ENCODE results near the gene PHC3. TPM values are rescaled to one million over a fixed set of nuclear protein-coding genes. Genes with fewer than 3 reads are reported as not detected.

PHC3 gene
- total RNA-seq, 2 experiments from 2014 or later, result 143 to 150 TPM

GRCh38 chr3:170204023-170204472 is 22.5 kb upstream of the PHC3 start:
- H3K36me3 ChIP-seq (ENCODE audit: insufficient read depth, low read length), result no peaks in the 10 kb centered on the region
- intact Hi-C loops (cut with DNase I, micrococcal nuclease), result no loop called here
- ChIA-PET POLR2A (no interaction called here), CTCF (interaction anchor here (0.9 to 1.2 kb wide), 2 partner anchors 11 to 15 kb away, joined by 3 read pairs; no protein-coding TSS in a partner anchor)
- Mint-ChIP-seq H3K4me3 (no peak overlapping the region), H3K36me3 (ENCODE audit: low read depth) (no peaks in the 10 kb centered on the region), H3K9me3 (no peaks in the 10 kb centered on the region), H3K4me1 (ENCODE audit: low read depth) (no peaks in the 10 kb centered on the region), H3K27me3 (peaks cover 37% of the 10 kb centered on the region), H3K27ac (no peak overlapping the region)
- H3K9me3 ChIP-seq (ENCODE audit: control insufficient read depth in 1 of 2, insufficient read depth in 1 of 2, low read length in 2 of 2), result no peaks in the 10 kb centered on the region
- no peak overlapping the region for H3K27ac ChIP-seq (ENCODE audit: low read depth in 1 of 2, low read length in 2 of 2)
- ATAC-seq (ENCODE audit: poor library complexity) (no peak), DNase-seq (no peak)
- peaks cover 0 to 5% of the 10 kb centered on the region in 2 experiments for H3K27me3 ChIP-seq (ENCODE audit: control insufficient read depth in 1 of 2, insufficient read depth in 2 of 2, low read length in 2 of 2)
- no peak overlapping the region for H3K4me3 ChIP-seq (ENCODE audit: low read length)
- no peak for TF ChIP-seq CTCF (IDR thresholded peaks at IDR 0.05)
- H3K4me1 ChIP-seq (ENCODE audit: insufficient read depth, low read length), result no peaks in the 10 kb centered on the region

GRCh38 chr3:170203457-170203856 is 21.9 kb upstream of the PHC3 start:
- Histone ChIP-seq H3K9me3 (ENCODE audit: control insufficient read depth in 1 of 2, insufficient read depth in 1 of 2, low read length in 2 of 2) (no peaks in the 10 kb centered on the region), H3K27me3 (ENCODE audit: control insufficient read depth in 1 of 2, insufficient read depth in 2 of 2, low read length in 2 of 2) (peaks cover 0 to 5% of the 10 kb centered on the region in 2 experiments), H3K36me3 (ENCODE audit: insufficient read depth, low read length) (no peaks in the 10 kb centered on the region), H3K4me1 (ENCODE audit: insufficient read depth, low read length) (no peaks in the 10 kb centered on the region), H3K4me3 (ENCODE audit: low read length) (no peak overlapping the region), H3K27ac (ENCODE audit: low read depth in 1 of 2, low read length in 2 of 2) (no peak overlapping the region)
- ATAC-seq (ENCODE audit: poor library complexity), result no peak
- POLR2A ChIA-PET, result no interaction called here
- no peaks in the 10 kb centered on the region for H3K36me3 Mint-ChIP-seq (ENCODE audit: low read depth)
- CTCF ChIA-PET, result interaction anchor here (0.9 kb wide), 1 partner anchor 10 kb away, joined by 3 read pairs; no protein-coding TSS in a partner anchor
- H3K27me3 Mint-ChIP-seq, result peaks cover 32% of the 10 kb centered on the region
- no peak for DNase-seq
- no peaks in the 10 kb centered on the region for H3K9me3 Mint-ChIP-seq
- no peaks in the 10 kb centered on the region for H3K4me1 Mint-ChIP-seq (ENCODE audit: low read depth)
- intact Hi-C loops (cut with DNase I, micrococcal nuclease), result no loop called here
- TF ChIP-seq CTCF (IDR thresholded peaks at IDR 0.05), result no peak
- no peak overlapping the region for H3K4me3 Mint-ChIP-seq
- no peak overlapping the region for H3K27ac Mint-ChIP-seq

- H3K27ac Mint-ChIP-seq, result no peak overlapping the region
- H3K9me3 ChIP-seq (ENCODE audit: control insufficient read depth in 1 of 2, insufficient read depth in 1 of 2, low read length in 2 of 2), result no peaks in the 10 kb centered on the region
- TF ChIP-seq CTCF (IDR thresholded peaks at IDR 0.05), result no peak
- no peak overlapping the region for H3K4me3 Mint-ChIP-seq
- H3K27me3 ChIP-seq (ENCODE audit: control insufficient read depth in 1 of 2, insufficient read depth in 2 of 2, low read length in 2 of 2), result peaks cover 0 to 5% of the 10 kb centered on the region in 2 experiments
- H3K27ac ChIP-seq (ENCODE audit: low read depth in 1 of 2, low read length in 2 of 2), result no peak overlapping the region
- H3K4me1 Mint-ChIP-seq (ENCODE audit: low read depth), result no peaks in the 10 kb centered on the region
- POLR2A ChIA-PET, result no interaction called here
- H3K27me3 Mint-ChIP-seq, result peaks cover 27% of the 10 kb centered on the region
- DNase-seq (no peak), ATAC-seq (ENCODE audit: poor library complexity) (no peak)
- no peaks in the 10 kb centered on the region for H3K36me3 ChIP-seq (ENCODE audit: insufficient read depth, low read length)
- H3K36me3 Mint-ChIP-seq (ENCODE audit: low read depth), result no peaks in the 10 kb centered on the region
- no peaks in the 10 kb centered on the region for H3K9me3 Mint-ChIP-seq
- intact Hi-C loops (cut with DNase I, micrococcal nuclease), result no loop called here
- CTCF ChIA-PET, result interaction anchor here (0.7 kb wide), 1 partner anchor 30 kb away, joined by 3 read pairs; no protein-coding TSS in a partner anchor
- H3K4me1 ChIP-seq (ENCODE audit: insufficient read depth, low read length), result no peaks in the 10 kb centered on the region
- H3K4me3 ChIP-seq (ENCODE audit: low read length), result no peak overlapping the region
Measured at GRCh38 chr3:170201527-170201926, 20.0 kb upstream of the PHC3 start.
